H1 (cell line): Measurements from ENCODE around the gene RNF13. TPM values are rescaled to one million over a fixed set of nuclear protein-coding genes. Genes with fewer than 3 reads are reported as not detected.

Experiments used
- CTCF ChIA-PET: fragments of 300-600 bp; sonication (Branson Sonifier 250); formaldehyde crosslinking; loops from one replicate; lab custom pipeline; 2021; ENCODE audit not compliant: partially characterized antibody; lab: Charles Lee
- POLR2A ChIA-PET: fragments of 300-600 bp; sonication (Branson Sonifier 250); formaldehyde crosslinking; loops from one replicate; lab custom pipeline; 2021; ENCODE audit warnings: inconsistent platforms; ENCODE audit not compliant: partially characterized antibody; lab: Charles Lee
- DNase-seq, 2 experiments: peaks; one replicate each; pipeline versions ENCODE4 v3.0.0 to v3.0.0-alpha.2; 2010 to 2022; ENCODE audit warnings: low spot score in 2 of 2, low read depth in 1 of 2, mixed read lengths in 1 of 2
- FAIRE-seq: peaks from 2 replicates; lab custom pipeline; 2011; peaks lifted over from hg19 to GRCh38; lab: Jason Lieb, UNC
- H2AFZ ChIP-seq: 2 replicates; pipeline ENCODE4 v1.8.1; 2012; ENCODE audit warnings: low read length, inconsistent platforms
- H2AK5ac ChIP-seq: 2 replicates; pipeline ENCODE4 v1.6.1; 2013; ENCODE audit warnings: low read depth, low read length
- H2BK120ac ChIP-seq: replicated peaks from 2 replicates; pipeline ENCODE3; 2013; ENCODE audit warnings: low read depth, low read length, inconsistent platforms
- H2BK12ac ChIP-seq: 2 replicates; pipeline ENCODE4 v1.6.1; 2013; ENCODE audit warnings: low read depth, low read length
- H2BK15ac ChIP-seq: 2 replicates; pipeline ENCODE4 v1.6.1; 2013; ENCODE audit warnings: low read length
- H2BK20ac ChIP-seq: 2 replicates; pipeline ENCODE4 v1.6.1; 2013; ENCODE audit warnings: low read length
- H2BK5ac ChIP-seq: 2 replicates; pipeline ENCODE4 v1.6.1; 2013; ENCODE audit warnings: low read depth, low read length
- H3K14ac ChIP-seq: 2 replicates; pipeline ENCODE4 v1.6.1; 2013; ENCODE audit warnings: inconsistent platforms; ENCODE audit not compliant: insufficient read length
- H3K18ac ChIP-seq: 2 replicates; pipeline ENCODE4 v1.6.1; 2013; ENCODE audit warnings: low read length; ENCODE audit errors: extremely low read depth
- H3K23ac ChIP-seq: 2 replicates; pipeline ENCODE4 v1.6.1; 2013; ENCODE audit warnings: inconsistent platforms; ENCODE audit not compliant: insufficient read length
- H3K23me2 ChIP-seq: 2 replicates; pipeline ENCODE4 v1.6.1; 2013; ENCODE audit warnings: low read depth, low read length
- H3K27ac ChIP-seq: 2 replicates; pipeline ENCODE4 v1.6.1; 2011; ENCODE audit warnings: low read depth, low read length, inconsistent platforms
- H3K27me3 ChIP-seq, 4 experiments: replicated peaks in 1 of 4; 1 replicate in 1 of 4; 2 replicates in 3 of 4; pipeline versions ENCODE4 v1.6.1 to v1.8.1; 2011 to 2013; ENCODE audit warnings: low read length in 3 of 4, mild to moderate bottlenecking in 3 of 4, inconsistent platforms in 2 of 4, mixed read lengths in 2 of 4, moderate library complexity in 1 of 4; ENCODE audit not compliant: control insufficient read depth in 3 of 4, insufficient read depth in 3 of 4; ENCODE audit errors: extremely low read depth in 1 of 4
- H3K36me3 ChIP-seq, 4 experiments: 2 replicates each; pipeline versions ENCODE4 v1.6.1 to v1.8.1; 2011 to 2013; ENCODE audit warnings: mild to moderate bottlenecking in 4 of 4, low read length in 3 of 4, moderate library complexity in 2 of 4, control low read depth in 1 of 4, inconsistent platforms in 1 of 4; ENCODE audit not compliant: insufficient read depth in 4 of 4, control insufficient read depth in 2 of 4
- H3K4ac ChIP-seq: replicated peaks from 2 replicates; pipeline ENCODE3; 2013; ENCODE audit warnings: low read length, low read depth, mixed read lengths, inconsistent platforms; ENCODE audit not compliant: insufficient read length
- H3K4me1 ChIP-seq, 4 experiments: replicated peaks in 1 of 4; 1 replicate in 1 of 4; 2 replicates in 3 of 4; pipeline versions ENCODE4 v1.6.1 to v1.8.1; 2011 to 2013; ENCODE audit warnings: low read length in 3 of 4, inconsistent platforms in 2 of 4, mixed read lengths in 1 of 4; ENCODE audit not compliant: insufficient read depth in 4 of 4, control insufficient read depth in 3 of 4
- H3K4me2 ChIP-seq, 2 experiments: 2 replicates each; pipeline versions ENCODE4 v1.6.1 to v1.8.1; 2011 to 2013; ENCODE audit warnings: low read depth in 2 of 2, low read length in 2 of 2, control low read depth in 1 of 2, inconsistent platforms in 1 of 2, mild to moderate bottlenecking in 1 of 2; ENCODE audit not compliant: insufficient read depth in 1 of 2
- H3K4me3 ChIP-seq, 4 experiments: fragments of 200-600, 300-600 bp in 1 of 4; sonication (generic), shearing (Covaris generic), sonication (Bioruptor Twin) in 1 of 4; 2 replicates each; pipeline versions ENCODE4 v1.5.1 to v1.8.1; 2011 to 2016; ENCODE audit warnings: low read length in 4 of 4, low read depth in 3 of 4, control low read depth in 2 of 4, inconsistent platforms in 2 of 4, mild to moderate bottlenecking in 2 of 4, mixed read lengths in 1 of 4, moderate library complexity in 1 of 4; ENCODE audit not compliant: insufficient read depth in 2 of 4; ENCODE audit errors: extremely low read depth in 1 of 4
- H3K56ac ChIP-seq: replicated peaks from 2 replicates; pipeline ENCODE3; 2013; ENCODE audit warnings: low read depth, mild to moderate bottlenecking, mixed read lengths, low read length, inconsistent platforms; ENCODE audit not compliant: insufficient read length
- H3K79me1 ChIP-seq: 2 replicates; pipeline ENCODE4 v1.6.1; 2013; ENCODE audit warnings: low read depth, low read length, control low read depth
- H3K79me2 ChIP-seq, 2 experiments: 2 replicates each; pipeline versions ENCODE4 v1.6.1 to v1.8.1; 2012 to 2013; ENCODE audit warnings: low read length in 2 of 2, mild to moderate bottlenecking in 2 of 2, inconsistent platforms in 1 of 2; ENCODE audit not compliant: insufficient read depth in 2 of 2, control insufficient read depth in 1 of 2
- H3K9ac ChIP-seq, 4 experiments: replicated peaks in 1 of 4; 1 replicate in 1 of 4; 2 replicates in 3 of 4; pipeline versions ENCODE4 v1.6.1 to v1.8.1; 2011 to 2013; ENCODE audit warnings: low read depth in 3 of 4, low read length in 3 of 4, control low read depth in 2 of 4, mild to moderate bottlenecking in 2 of 4, moderate library complexity in 2 of 4, inconsistent platforms in 1 of 4; ENCODE audit errors: extremely low read depth in 1 of 4
- H3K9me3 ChIP-seq, 2 experiments: 2 replicates each; pipeline versions ENCODE4 v1.6.1 to v1.8.1; 2012 to 2013; ENCODE audit warnings: mild to moderate bottlenecking in 2 of 2, moderate library complexity in 2 of 2, control low read depth in 1 of 2, inconsistent platforms in 1 of 2, low read depth in 1 of 2, low read length in 1 of 2, mixed read lengths in 1 of 2; ENCODE audit not compliant: insufficient read depth in 2 of 2
- H4K20me1 ChIP-seq, 2 experiments: replicated peaks in 1 of 2; 2 replicates each; pipeline versions ENCODE3 to v1.8.1; 2011 to 2013; ENCODE audit warnings: inconsistent platforms in 2 of 2, low read length in 2 of 2, mild to moderate bottlenecking in 1 of 2; ENCODE audit not compliant: insufficient read depth in 2 of 2, control insufficient read depth in 1 of 2
- H4K5ac ChIP-seq: 2 replicates; pipeline ENCODE4 v1.6.1; 2013; ENCODE audit warnings: low read length, low read depth, mixed read lengths, inconsistent platforms; ENCODE audit not compliant: insufficient read length
- H4K8ac ChIP-seq: 2 replicates; pipeline ENCODE4 v1.8.0; 2013; ENCODE audit warnings: mild to moderate bottlenecking, moderate library complexity, low read length, inconsistent platforms; ENCODE audit not compliant: insufficient read depth; ENCODE audit errors: extremely low read depth
- H4K91ac ChIP-seq: replicated peaks from 2 replicates; pipeline ENCODE3; 2013; ENCODE audit warnings: low read length, mixed read lengths, inconsistent platforms; ENCODE audit not compliant: insufficient read length
- CBX5 ChIP-seq: fragments of 300-800, 300-1000 bp; sonication (generic); IDR thresholded peaks from 2 replicates; pipeline ENCODE4 v1.7.1; 2016; ENCODE audit warnings: antibody characterized with exemption, low read length, low read depth
- CREB1 ChIP-seq: IDR thresholded peaks from 2 replicates; pipeline ENCODE4 v1.6.1; 2012; ENCODE audit warnings: inconsistent platforms
- FOSL1 ChIP-seq: IDR thresholded peaks from 2 replicates; pipeline ENCODE4 v1.6.1; 2011; ENCODE audit warnings: mild to moderate bottlenecking, low read depth, low read length, moderate library complexity; ENCODE audit not compliant: insufficient read depth
- HDAC6 ChIP-seq: IDR thresholded peaks from one replicate; pipeline ENCODE4 v1.7.1; 2012; ENCODE audit warnings: low read depth, mild to moderate bottlenecking, inconsistent platforms, low read length, moderate library complexity
- JUND ChIP-seq: IDR thresholded peaks from 2 replicates; pipeline ENCODE4 v1.6.1; 2011; ENCODE audit warnings: mild to moderate bottlenecking, improper control_type of control experiment, low read length
- KDM4A ChIP-seq: IDR thresholded peaks from one replicate; pipeline ENCODE4 v1.7.1; 2012; ENCODE audit warnings: low read depth, mild to moderate bottlenecking, moderate library complexity, low read length, inconsistent platforms; ENCODE audit not compliant: severe bottlenecking
- POLR2A ChIP-seq, 2 experiments: IDR thresholded peaks; 1 replicate in 1 of 2; 2 replicates in 1 of 2; pipeline ENCODE4 v1.6.1; 2011; ENCODE audit warnings: low read depth in 2 of 2, low read length in 2 of 2, mild to moderate bottlenecking in 2 of 2; ENCODE audit errors: control extremely low read depth in 1 of 2
- SIX5 ChIP-seq: IDR thresholded peaks from 2 replicates; pipeline ENCODE4 v1.6.1; 2011; ENCODE audit warnings: mild to moderate bottlenecking, low read depth, low read length
- SUZ12 ChIP-seq: fragments of 200-600 bp; sonication (generic); IDR thresholded peaks from 2 replicates; pipeline ENCODE4 v1.6.1; 2012; ENCODE audit warnings: mild to moderate bottlenecking, inconsistent platforms, low read length, moderate library complexity, mixed read lengths
- TBP ChIP-seq: IDR thresholded peaks from 2 replicates; pipeline ENCODE4 v1.6.1; 2011; ENCODE audit warnings: low read depth, low read length, improper control_type of control experiment
- WGBS, 2 experiments: shearing (Covaris generic) in 1 of 2; methylation state at CpG; one replicate each; pipeline versions ENCODE4 v1.1.6 to v1.1.7; 2013 to 2015; ENCODE audit warnings: low lambda C conversion rate in 2 of 2, mixed read lengths in 2 of 2, inconsistent platforms in 1 of 2, low coverage in 1 of 2, missing lambda C conversion rate in 1 of 2; ENCODE audit not compliant: insufficient replicate concordance in 2 of 2, insufficient coverage in 1 of 2, insufficient read length in 1 of 2; ENCODE audit errors: extremely low coverage in 1 of 2, missing lambda C conversion rate in 1 of 2; 5-methylcytosine and 5-hydroxymethylcytosine counted together
- polyA plus RNA-seq, 7 experiments: library from polyadenylated mRNA; depleted of rRNA in 3 of 7; stranded (reverse) in 5 of 7; unstranded in 2 of 7; fragments of >200 nt in 5 of 7; fragments of 200-250 nt in 2 of 7; gene quantifications; 1 replicate in 5 of 7; 2 replicates in 1 of 7; 4 replicates in 1 of 7; pipeline versions ENCODE4 v1.2.1 to v1.2.3, GENCODE V29; 2011 to 2013; ENCODE audit warnings: missing spikeins in 2 of 7, mixed read lengths in 2 of 7
- total RNA-seq: library from RNA; stranded (reverse); fragmentation: NEBNext Ultra II Directional; extraction: Animal tissue kit (Norgen Biotek cat#: 25700); gene quantifications from 2 replicates; pipeline ENCODE4 v1.2.1, GENCODE V29; 2021

RNF13 gene
- total and polyA plus RNA-seq, 2 of the 8 experiments (the other 6 are each of a cell fraction or from before 2014, with no cell fraction given) = 19.4 to 35.4 TPM

DNA sequence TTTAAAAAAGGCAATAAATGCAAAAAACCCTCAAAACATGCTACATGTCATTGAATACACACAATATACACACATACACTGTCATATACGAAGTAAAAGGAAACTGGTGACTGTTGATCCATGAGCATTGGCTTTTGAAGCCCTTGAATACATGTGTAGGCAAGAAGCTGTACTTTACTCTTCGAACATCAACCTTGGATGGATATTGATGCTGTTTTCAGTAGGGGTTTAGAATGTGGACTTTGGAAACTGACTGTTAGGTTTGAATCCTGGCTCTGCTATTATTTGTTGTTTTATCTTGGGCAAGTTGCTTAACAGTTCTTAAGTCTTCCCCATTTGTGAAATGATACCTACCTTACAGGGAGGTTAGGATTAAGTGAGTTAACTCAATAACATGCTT, 30.5 kb downstream of the RNF13 start:
- Histone ChIP-seq H2BK15ac (no peak overlapping the region), H3K56ac (no peak overlapping the region), H3K4me1 (no peaks in the 10 kb centered on the region), H2BK20ac (no peak overlapping the region), H3K36me3 (peaks cover 0 to 3% (median 0%) of the 10 kb centered on the region in 4 experiments; a peak in 1 of 8 replicates), H4K91ac (no peak overlapping the region), H3K9ac (no peak overlapping the region), H3K4me3 (no peak overlapping the region), H3K4ac (no peak overlapping the region), H3K27me3 (no peaks in the 10 kb centered on the region), H2BK120ac (no peak overlapping the region), H2AFZ (no peak overlapping the region), H2BK5ac (no peak overlapping the region), H3K79me2 (peaks cover 0 to 65% of the 10 kb centered on the region in 2 experiments; a peak in 2 of 4 replicates), H3K27ac (no peak overlapping the region), H4K20me1 (no peaks in the 10 kb centered on the region), H3K18ac (no peak overlapping the region), H3K79me1 (no peaks in the 10 kb centered on the region), H3K14ac (no peak overlapping the region), H3K23ac (no peak overlapping the region), H2BK12ac (no peak overlapping the region), H3K23me2 (no peaks in the 10 kb centered on the region), H3K4me2 (no peak overlapping the region), H3K9me3 (peaks cover under 1% of the 10 kb centered on the region in 2 experiments; a peak in 3 of 4 replicates), H4K8ac (no peak overlapping the region), H4K5ac (no peak overlapping the region), H2AK5ac (no peak overlapping the region)
- ChIA-PET POLR2A (no interaction called here), CTCF (interaction anchor here (1.7 kb wide), 1 partner anchor 35 kb away, joined by 8 read pairs; no protein-coding TSS in a partner anchor)
- DNase-seq (no peak), FAIRE-seq (no peak)
- TF ChIP-seq SIX5 (no peak), KDM4A (no peak), JUND (no peak), POLR2A (IDR thresholded peaks at IDR 0.05; ENCODE audit: control extremely low read depth in 1 of 2, low read depth in 2 of 2, low read length in 2 of 2) (no peak), CREB1 (no peak), HDAC6 (no peak), TBP (no peak), CBX5 (no peak), FOSL1 (no peak), SUZ12 (no peak)
- 92% methylated on average over 2 of the region's 2 CpGs; no CpG with 5 or more reads in 1 of the 2 experiments for WGBS, 2 experiments
